HG03060 (cell line): ENCODE measurements around the gene PSMD8.

Experiments used
- ATAC-seq: cut with Tn5 transposase; IDR thresholded peaks from one replicate; pipeline ENCODE4 v1.9.1; 2021; ENCODE audit warnings: low read depth, moderate number of reproducible peaks; ENCODE audit not compliant: unreplicated experiment

PSMD8 gene

DNA sequence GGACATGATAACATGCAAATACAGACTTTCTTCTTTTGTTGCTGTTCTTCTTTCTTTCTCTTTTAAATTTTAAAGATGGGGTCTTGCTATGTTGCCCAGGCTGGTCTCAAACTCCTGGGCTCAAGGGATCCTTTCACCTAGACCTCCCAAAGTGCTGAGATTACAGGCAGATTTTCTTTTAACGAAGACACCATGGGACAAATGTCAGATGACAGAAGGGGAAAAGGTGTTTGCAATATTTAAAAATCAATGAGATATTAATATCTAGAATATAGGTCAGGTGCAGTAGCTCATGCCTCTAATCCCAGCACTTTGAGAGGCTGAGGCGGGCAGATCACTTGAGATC lies 55.4 kb downstream of the PSMD8 start:
- no peak for ATAC-seq

DNA sequence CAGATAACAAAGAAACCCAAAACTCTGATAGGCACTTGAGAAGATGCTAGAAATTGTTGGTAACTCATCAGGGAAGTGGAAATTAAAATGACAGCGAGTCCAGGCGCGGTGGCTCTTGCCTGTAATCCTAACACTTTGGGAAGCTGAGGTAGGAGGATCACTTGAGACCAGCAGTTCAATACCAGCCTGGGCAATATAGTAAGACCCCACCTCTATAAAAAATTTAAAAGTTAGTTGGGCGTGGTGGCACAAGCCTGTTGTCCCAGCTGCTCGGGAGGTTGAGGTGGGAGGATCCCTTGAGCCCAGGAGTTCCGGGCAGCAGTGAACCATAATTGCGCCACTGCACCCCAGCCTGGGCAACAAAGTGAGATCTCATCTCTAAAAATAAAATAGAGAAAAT lies 56.6 kb downstream of the PSMD8 start:
- ATAC-seq, result no peak

DNA sequence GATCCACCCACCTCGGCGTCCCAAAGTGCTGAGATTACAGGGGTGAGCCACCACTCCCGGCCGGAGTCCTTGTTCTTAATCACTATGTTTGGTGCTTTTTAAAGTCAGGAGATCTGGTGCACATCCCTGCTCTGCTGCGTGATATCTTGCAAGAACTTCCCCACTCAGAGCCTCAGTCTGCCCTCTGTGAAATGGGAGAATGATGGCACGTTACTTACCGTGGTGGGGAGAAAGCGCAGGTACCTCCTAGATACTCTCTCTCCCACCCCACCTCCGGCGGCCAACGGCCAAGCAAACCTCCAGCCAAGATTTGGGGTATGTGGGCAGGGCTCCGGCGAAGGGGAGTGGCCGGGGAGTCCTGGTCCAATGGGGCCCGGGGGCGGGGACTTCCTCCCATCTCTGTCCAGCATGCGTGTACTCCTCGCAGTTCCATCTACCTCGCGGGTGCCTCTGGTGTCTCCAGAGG lies 58.9 kb downstream of the PSMD8 start, which contains the start of gene RYR1:
Gene RYR1 (plus strand): TSS at position 424 of the 466 bp plus-strand sequence. CDS start 139 bp downstream, outside the sequence.
- no peak for ATAC-seq
